KMS-11 (cell line): ENCODE results near the gene TMEM203.

Source experiments
- H2AFZ ChIP-seq: fragments of 200-600 bp; sonication (generic); 2 replicates; pipeline ENCODE4 v1.6.1; 2016; ENCODE audit warnings: antibody characterized with exemption, mixed run types, low read depth
- H3K27ac ChIP-seq: fragments of 200-600 bp; sonication (generic); 2 replicates; pipeline ENCODE4 v1.6.1; 2016; ENCODE audit warnings: mild to moderate bottlenecking, mixed run types
- H3K27me3 ChIP-seq: fragments of 200-600 bp; sonication (generic); 2 replicates; pipeline ENCODE4 v1.6.1; 2017; ENCODE audit warnings: mild to moderate bottlenecking, low read depth, mixed run types, moderate library complexity; ENCODE audit not compliant: insufficient read depth
- H3K36me3 ChIP-seq: fragments of 200-600 bp; sonication (generic); 2 replicates; pipeline ENCODE4 v1.6.1; 2017; ENCODE audit warnings: mild to moderate bottlenecking, mixed run types; ENCODE audit not compliant: insufficient read depth
- H3K4me1 ChIP-seq: fragments of 200-600 bp; sonication (generic); 2 replicates; pipeline ENCODE4 v1.6.1; 2016; ENCODE audit warnings: mild to moderate bottlenecking, low read depth, mixed run types; ENCODE audit not compliant: poor library complexity, severe bottlenecking
- H3K4me2 ChIP-seq: fragments of 200-600 bp; sonication (generic); 2 replicates; pipeline ENCODE4 v1.7.0; 2016; ENCODE audit warnings: mild to moderate bottlenecking, mixed run types
- H3K4me3 ChIP-seq: fragments of 200-600 bp; sonication (generic); IDR thresholded peaks from 2 replicates; pipeline ENCODE4 v1.6.1; 2017; ENCODE audit warnings: low read depth, low read length, mixed read lengths; ENCODE audit not compliant: insufficient read depth
- H3K79me2 ChIP-seq: fragments of 200-600 bp; sonication (generic); 2 replicates; pipeline ENCODE4 v1.6.1; 2016; ENCODE audit warnings: low read depth, mixed run types; ENCODE audit not compliant: insufficient read depth
- H3K9ac ChIP-seq: fragments of 200-600 bp; sonication (generic); 2 replicates; pipeline ENCODE4 v1.6.1; 2016; ENCODE audit warnings: mild to moderate bottlenecking, mixed run types
- H4K20me1 ChIP-seq: fragments of 200-600 bp; sonication (generic); 2 replicates; pipeline ENCODE4 v1.6.1; 2016; ENCODE audit warnings: mild to moderate bottlenecking, mixed run types; ENCODE audit not compliant: insufficient read depth
- TF ChIP-seq, protein P1 (sequence below): fragments of 200-600 bp; sonication (generic); conservative IDR thresholded peaks from 2 replicates; pipeline ENCODE4 v1.6.1; 2017; ENCODE audit warnings: low read depth, mild to moderate bottlenecking, antibody characterized with exemption, low read length, moderate library complexity, mixed read lengths

The TMEM203 gene

DNA sequence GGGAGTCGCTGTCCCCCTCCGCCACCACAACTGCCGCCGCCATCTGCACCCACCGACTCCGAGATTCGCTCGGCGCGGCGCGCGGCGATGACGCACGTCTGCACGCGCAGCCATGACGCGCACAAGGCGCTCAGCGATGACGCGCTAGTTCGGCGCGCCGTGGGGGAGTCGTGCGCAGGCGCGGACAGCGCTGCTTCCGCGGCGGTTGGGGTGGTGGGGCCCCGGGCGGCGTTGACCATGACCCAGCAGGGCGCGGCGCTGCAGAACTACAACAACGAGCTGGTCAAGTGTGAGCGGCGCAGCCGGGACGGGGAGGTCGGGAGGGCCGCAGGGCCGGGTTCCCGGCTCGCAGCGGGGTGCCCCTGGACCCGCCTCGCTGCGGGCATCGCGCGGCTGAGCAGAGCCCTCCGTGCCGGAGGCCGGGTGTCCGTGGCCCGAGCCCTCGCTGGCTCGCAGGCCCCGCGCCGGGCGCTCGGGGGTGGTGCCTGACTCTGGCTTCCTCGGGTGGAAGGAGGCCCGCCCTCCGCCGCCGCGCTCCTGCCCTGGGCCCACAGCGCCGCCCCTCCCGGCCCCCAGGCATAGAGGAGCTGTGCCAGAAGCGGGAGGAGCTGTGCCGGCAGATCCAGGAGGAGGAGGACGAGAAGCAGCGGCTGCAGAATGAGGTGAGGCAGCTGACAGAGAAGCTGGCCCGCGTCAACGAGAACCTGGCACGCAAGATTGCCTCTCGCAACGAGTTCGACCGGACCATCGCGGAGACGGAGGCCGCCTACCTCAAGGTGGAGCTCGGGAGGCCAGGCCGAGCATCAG is 16.8 kb downstream of the TMEM203 start, which contains the start of the genes ANAPC2 and SSNA1:
Gene ANAPC2, minus strand, starts transcription at position 71 of the 807 bp plus-strand sequence. Its CDS starts 28 bp downstream, at position 43.
Gene SSNA1, plus strand, starts transcription at position 187 of the 807 bp plus-strand sequence. Its CDS starts 51 bp downstream, at position 238.
- no peaks in the 10 kb centered on the region for H4K20me1 ChIP-seq
- H3K27me3 ChIP-seq = no peaks in the 10 kb centered on the region
- peak within 1 kb of the TSS; percentile 90 for H3K27ac ChIP-seq
- peak within 1 kb of the TSS; percentile 97 for H3K4me2 ChIP-seq
- peak within 1 kb of the TSS; percentile 60 for H2AFZ ChIP-seq
- peaks cover 31% of the 10 kb centered on the region for H3K79me2 ChIP-seq
- TF ChIP-seq, protein P1, sequence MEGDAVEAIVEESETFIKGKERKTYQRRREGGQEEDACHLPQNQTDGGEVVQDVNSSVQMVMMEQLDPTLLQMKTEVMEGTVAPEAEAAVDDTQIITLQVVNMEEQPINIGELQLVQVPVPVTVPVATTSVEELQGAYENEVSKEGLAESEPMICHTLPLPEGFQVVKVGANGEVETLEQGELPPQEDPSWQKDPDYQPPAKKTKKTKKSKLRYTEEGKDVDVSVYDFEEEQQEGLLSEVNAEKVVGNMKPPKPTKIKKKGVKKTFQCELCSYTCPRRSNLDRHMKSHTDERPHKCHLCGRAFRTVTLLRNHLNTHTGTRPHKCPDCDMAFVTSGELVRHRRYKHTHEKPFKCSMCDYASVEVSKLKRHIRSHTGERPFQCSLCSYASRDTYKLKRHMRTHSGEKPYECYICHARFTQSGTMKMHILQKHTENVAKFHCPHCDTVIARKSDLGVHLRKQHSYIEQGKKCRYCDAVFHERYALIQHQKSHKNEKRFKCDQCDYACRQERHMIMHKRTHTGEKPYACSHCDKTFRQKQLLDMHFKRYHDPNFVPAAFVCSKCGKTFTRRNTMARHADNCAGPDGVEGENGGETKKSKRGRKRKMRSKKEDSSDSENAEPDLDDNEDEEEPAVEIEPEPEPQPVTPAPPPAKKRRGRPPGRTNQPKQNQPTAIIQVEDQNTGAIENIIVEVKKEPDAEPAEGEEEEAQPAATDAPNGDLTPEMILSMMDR = peak; percentile 47
- H3K4me3 ChIP-seq = peak within 1 kb of the TSS; percentile 37
- peaks cover 24% of the 10 kb centered on the region for H3K4me1 ChIP-seq
- no peaks in the 10 kb centered on the region for H3K36me3 ChIP-seq
- H3K9ac ChIP-seq = peak within 1 kb of the TSS; percentile 81

DNA sequence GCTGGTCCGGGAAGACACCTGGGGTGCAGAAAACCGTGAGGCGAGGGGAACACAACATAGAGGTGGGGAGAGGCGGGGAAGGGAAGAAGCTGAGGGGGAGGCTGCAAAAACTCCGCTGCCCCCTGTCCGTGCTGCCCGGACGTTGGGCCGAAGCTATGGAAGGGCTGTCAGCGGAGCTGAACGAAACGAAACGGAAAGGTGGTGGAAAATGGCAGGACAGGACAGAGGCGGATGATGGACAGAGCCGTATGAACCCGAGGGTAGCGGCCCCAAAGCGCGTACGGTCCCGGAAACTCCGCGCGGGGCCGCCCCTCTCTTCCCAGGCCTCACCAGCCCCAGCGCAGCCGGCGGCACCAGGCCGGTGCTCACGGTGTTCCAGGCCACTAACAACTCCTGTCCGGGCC is 17.4 kb downstream of the TMEM203 start:
- Histone ChIP-seq H4K20me1 (no peaks in the 10 kb centered on the region), H3K36me3 (no peaks in the 10 kb centered on the region), H3K27me3 (no peaks in the 10 kb centered on the region), H3K4me1 (peaks cover 24% of the 10 kb centered on the region), H3K4me2 (peak overlapping the region; percentile 97), H3K9ac (peak overlapping the region; percentile 81; the same call in 1 of the 2 replicates), H2AFZ (peak overlapping the region; percentile 60), H3K4me3 (peak overlapping the region; percentile 37), H3K79me2 (peaks cover 31% of the 10 kb centered on the region), H3K27ac (peak overlapping the region; percentile 90)
- TF ChIP-seq, protein P1 = no peak

DNA sequence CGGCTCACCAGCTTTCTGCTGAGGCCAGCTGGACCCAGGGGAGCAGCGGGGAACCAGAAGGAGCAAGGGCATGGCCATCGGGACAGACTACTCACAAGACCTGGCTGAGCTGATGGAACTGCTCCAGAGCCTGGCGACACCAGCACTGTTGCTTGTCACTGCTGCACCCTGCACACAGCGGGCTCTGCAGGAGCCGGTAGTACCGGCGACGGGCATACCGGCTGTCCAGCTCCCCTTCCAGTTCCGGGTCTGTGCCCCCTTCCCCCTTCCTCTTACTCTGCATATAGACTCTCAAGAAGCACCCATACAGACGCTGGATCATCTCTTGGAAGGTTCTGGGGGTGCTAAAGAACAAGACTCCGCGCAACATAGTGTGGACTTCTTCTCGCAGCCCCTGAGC is 18.1 kb downstream of the TMEM203 start:
- Histone ChIP-seq H4K20me1 (no peaks in the 10 kb centered on the region), H3K36me3 (no peaks in the 10 kb centered on the region), H2AFZ (no peak overlapping the region), H3K27ac (no peak overlapping the region; the same call in 1 of the 2 replicates), H3K4me3 (peak overlapping the region; percentile 37), H3K79me2 (peaks cover 31% of the 10 kb centered on the region), H3K27me3 (no peaks in the 10 kb centered on the region), H3K9ac (peak overlapping the region; percentile 81; the same call in 1 of the 2 replicates), H3K4me1 (peaks cover 24% of the 10 kb centered on the region), H3K4me2 (peak overlapping the region; percentile 97)
- TF ChIP-seq, protein P1 = no peak

DNA sequence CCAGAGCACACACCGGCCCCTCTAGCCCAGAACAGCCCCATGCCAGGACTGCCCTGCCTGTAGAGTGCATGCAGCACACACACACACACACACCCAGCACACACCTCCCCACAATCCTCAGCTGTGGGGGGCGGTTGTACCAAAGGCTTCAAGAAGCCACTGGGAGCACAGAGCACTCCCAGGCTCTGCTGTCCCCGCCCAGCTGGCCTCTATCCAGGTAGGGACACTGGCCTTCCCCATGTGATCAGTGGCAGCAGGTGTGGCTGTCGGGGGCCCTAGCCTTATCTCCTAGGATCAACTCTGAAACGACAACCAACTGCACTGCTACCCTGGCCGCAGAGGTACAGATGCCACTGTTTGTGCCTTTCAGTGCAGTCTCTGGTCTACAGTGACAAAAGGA is 19.1 kb downstream of the TMEM203 start:
- Histone ChIP-seq H4K20me1 (no peaks in the 10 kb centered on the region), H3K36me3 (no peaks in the 10 kb centered on the region), H2AFZ (no peak overlapping the region), H3K79me2 (peaks cover 31% of the 10 kb centered on the region), H3K27ac (no peak overlapping the region), H3K27me3 (no peaks in the 10 kb centered on the region), H3K4me2 (peak overlapping the region; percentile 97; the same call in 1 of the 2 replicates), H3K4me3 (no peak overlapping the region), H3K9ac (no peak overlapping the region), H3K4me1 (peaks cover 24% of the 10 kb centered on the region)
- TF ChIP-seq, protein P1 = no peak
